ENCODE results near the gene ANKRD12. TPM values are rescaled to one million over a fixed set of nuclear protein-coding genes. Genes with fewer than 3 reads are reported as not detected.
"Not testable (repeated sequence)": the region's sequence is repeated elsewhere in the genome, so short reads cannot be mapped to it uniquely, and the experiment has no call there.

The ANKRD12 gene
- total RNA-seq, 1 donor from 2014 or later, result 36.3 TPM

- no peak for DNase-seq (ENCODE audit: low read depth)
Measured at GRCh38 chr18:9231852-9232486, 95.4 kb downstream of the ANKRD12 start.

GRCh38 chr18:9232977-9233376 is 96.4 kb downstream of the ANKRD12 start:
- no peak for DNase-seq (ENCODE audit: low read depth)

GRCh38 chr18:9233771-9234440 is 97.3 kb downstream of the ANKRD12 start:
- DNase-seq (ENCODE audit: low read depth), result no peak

GRCh38 chr18:9234528-9234927 is 97.9 kb downstream of the ANKRD12 start:
- DNase-seq (ENCODE audit: low read depth), result no peak

- DNase-seq (ENCODE audit: low read depth), result no peak
Measured at GRCh38 chr18:9237981-9238380, 101.4 kb downstream of the ANKRD12 start.

GRCh38 chr18:9239720-9240119 is 103.1 kb downstream of the ANKRD12 start:
- DNase-seq (ENCODE audit: low read depth), result no peak

GRCh38 chr18:9240270-9240669 is 103.7 kb downstream of the ANKRD12 start:
- no peak for DNase-seq (ENCODE audit: low read depth)

GRCh38 chr18:9243029-9243428 is 106.4 kb downstream of the ANKRD12 start:
- DNase-seq (ENCODE audit: low read depth), result no peak

GRCh38 chr18:9244376-9244775 is 107.8 kb downstream of the ANKRD12 start:
- DNase-seq (ENCODE audit: low read depth), result no peak

GRCh38 chr18:9248661-9249060 is 112.1 kb downstream of the ANKRD12 start:
- no peak for DNase-seq (ENCODE audit: low read depth)

- no peak for DNase-seq (ENCODE audit: low read depth)
Measured at GRCh38 chr18:9249254-9249653, 112.7 kb downstream of the ANKRD12 start.

- no peak for DNase-seq (ENCODE audit: low read depth)
Measured at GRCh38 chr18:9259173-9259572, 122.6 kb downstream of the ANKRD12 start.

- DNase-seq (ENCODE audit: low read depth), result peak; percentile 9
Measured at GRCh38 chr18:9260388-9261380, 124.1 kb downstream of the ANKRD12 start.

- no peak for DNase-seq (ENCODE audit: low read depth)
Measured at GRCh38 chr18:9263264-9263663, 126.7 kb downstream of the ANKRD12 start.

- not testable (repeated sequence) for DNase-seq (ENCODE audit: low read depth)
Measured at GRCh38 chr18:9264797-9265196, 128.2 kb downstream of the ANKRD12 start.

- no peak for DNase-seq (ENCODE audit: low read depth)
Measured at GRCh38 chr18:9273221-9273620, 136.6 kb downstream of the ANKRD12 start.

GRCh38 chr18:9275890-9276289 is 139.3 kb downstream of the ANKRD12 start:
- no peak for DNase-seq (ENCODE audit: low read depth)

- DNase-seq (ENCODE audit: low read depth), result no peak
Measured at GRCh38 chr18:9278028-9278427, 141.4 kb downstream of the ANKRD12 start.

GRCh38 chr18:9280849-9281248 is 144.3 kb downstream of the ANKRD12 start:
- DNase-seq (ENCODE audit: low read depth), result no peak

- DNase-seq (ENCODE audit: low read depth), result no peak
Measured at GRCh38 chr18:9281780-9282179, 145.2 kb downstream of the ANKRD12 start.

GRCh38 chr18:9283791-9284190 is 147.2 kb downstream of the ANKRD12 start:
- DNase-seq (ENCODE audit: low read depth), result no peak

- no peak for DNase-seq (ENCODE audit: low read depth)
Measured at GRCh38 chr18:9285604-9286003, 149.0 kb downstream of the ANKRD12 start.

Data from myocyte (in vitro differentiated cells).